Esophagus squamous epithelium (tissue), 4 donors: ENCODE measurements around the gene HIPK1.
A peak's percentile ranks its signal among the peaks of the same experiment; 100 is the strongest.

Experiments used
- CTCF ChIP-seq, 6 experiments: fragments of 450-650 bp in 4 of 6; fragments of 200-600 bp in 2 of 6; sonication (generic) in 2 of 6; IDR thresholded peaks; one replicate each; pipeline ENCODE4 v1.5.1; 2016 to 2019; ENCODE audit warnings: antibody characterized with exemption in 6 of 6, mild to moderate bottlenecking in 4 of 6, moderate library complexity in 4 of 6
- POLR2A ChIP-seq, 4 donors: fragments of 450-650 bp; IDR thresholded peaks; one replicate each; pipeline ENCODE4 v1.6.1; 2017; ENCODE audit warnings: antibody characterized with exemption in 4 of 4, mild to moderate bottlenecking in 4 of 4, moderate library complexity in 3 of 4

- no peak for TF ChIP-seq POLR2A (IDR thresholded peaks at IDR 0.05)
- TF ChIP-seq CTCF (IDR thresholded peaks at IDR 0.05), result peak in 1 of 6 experiments; percentile 3
Observed at GRCh38 chr1:113929750-113930498, 800 bp downstream of the HIPK1 start.
